Gastroesophageal sphincter (tissue), 4 donors: ENCODE data around the gene EGLN2. TPM values are rescaled to one million over a fixed set of nuclear protein-coding genes. Genes with fewer than 3 reads are reported as not detected.

Experiments used
- ATAC-seq: fragments of 150-250 bp; one replicate; pipeline ENCODE4 v1.9.1; 2016; ENCODE audit warnings: mild to moderate bottlenecking, moderate library complexity
- H3K27ac ChIP-seq, 4 donors: fragments of 200-600 bp; sonication (generic) in 3 of 4; 1 replicate in 3 of 4; 2 replicates in 1 of 4; pipeline ENCODE4 v1.5.1; 2016 to 2019
- H3K27me3 ChIP-seq: fragments of 200-600 bp; sonication (generic); one replicate; pipeline ENCODE4 v1.5.1; 2019
- H3K36me3 ChIP-seq, 2 donors: fragments of 200-600 bp; sonication (generic); one replicate each; pipeline ENCODE4 v1.5.1; 2019; ENCODE audit warnings: control low read depth in 1 of 2
- H3K4me1 ChIP-seq, 3 donors: fragments of 200-600 bp; sonication (generic); 1 replicate in 2 of 3; 2 replicates in 1 of 3; pipeline ENCODE4 v1.5.1; 2016 to 2019; ENCODE audit warnings: control low read depth in 2 of 3
- H3K4me3 ChIP-seq, 2 donors: fragments of 200-600 bp; sonication (generic); one replicate each; pipeline ENCODE4 v1.5.1; 2019; ENCODE audit warnings: mild to moderate bottlenecking in 1 of 2, moderate library complexity in 1 of 2
- H3K9me3 ChIP-seq, 3 donors: fragments of 200-600 bp; sonication (generic); one replicate each; pipeline ENCODE4 v1.5.1; 2017 to 2019; ENCODE audit warnings: control low read depth in 2 of 3
- EP300 ChIP-seq: sonication (generic); formaldehyde crosslinking; IDR thresholded peaks from one replicate; pipeline ENCODE4 v1.6.1; 2017; ENCODE audit warnings: antibody characterized with exemption, mild to moderate bottlenecking
- POLR2A ChIP-seq, 2 donors: fragments of 450-650 bp; IDR thresholded peaks; one replicate each; pipeline ENCODE4 v1.6.1; 2017; ENCODE audit warnings: antibody characterized with exemption in 2 of 2, mild to moderate bottlenecking in 2 of 2, moderate library complexity in 1 of 2
- POLR2AphosphoS5 ChIP-seq: sonication (generic); formaldehyde crosslinking; IDR thresholded peaks from one replicate; pipeline ENCODE4 v1.6.1; 2017; ENCODE audit warnings: antibody characterized with exemption
- WGBS, 2 donors: methylation state at CpG; one replicate each; pipeline ENCODE4 v1.1.5; 2018; ENCODE audit warnings: low coverage in 1 of 2; 5-methylcytosine and 5-hydroxymethylcytosine counted together
- total RNA-seq, 4 donors: library from RNA; depleted of rRNA; stranded (reverse); fragments of >200 nt; gene quantifications; one replicate each; pipeline ENCODE4 v1.1.0, GENCODE V29; 2016
- TF ChIP-seq, protein P1 (sequence below), 4 experiments: fragments of 200-600 bp in 2 of 4; fragments of 450-650 bp in 2 of 4; sonication (generic) in 1 of 4; IDR thresholded peaks; one replicate each; pipeline ENCODE4 v1.5.1; 2017 to 2019; ENCODE audit warnings: antibody characterized with exemption in 4 of 4, mild to moderate bottlenecking in 2 of 4, moderate library complexity in 2 of 4

EGLN2 gene
- total RNA-seq, 4 donors from 2014 or later = 99.1 to 115 (median 107) TPM

DNA sequence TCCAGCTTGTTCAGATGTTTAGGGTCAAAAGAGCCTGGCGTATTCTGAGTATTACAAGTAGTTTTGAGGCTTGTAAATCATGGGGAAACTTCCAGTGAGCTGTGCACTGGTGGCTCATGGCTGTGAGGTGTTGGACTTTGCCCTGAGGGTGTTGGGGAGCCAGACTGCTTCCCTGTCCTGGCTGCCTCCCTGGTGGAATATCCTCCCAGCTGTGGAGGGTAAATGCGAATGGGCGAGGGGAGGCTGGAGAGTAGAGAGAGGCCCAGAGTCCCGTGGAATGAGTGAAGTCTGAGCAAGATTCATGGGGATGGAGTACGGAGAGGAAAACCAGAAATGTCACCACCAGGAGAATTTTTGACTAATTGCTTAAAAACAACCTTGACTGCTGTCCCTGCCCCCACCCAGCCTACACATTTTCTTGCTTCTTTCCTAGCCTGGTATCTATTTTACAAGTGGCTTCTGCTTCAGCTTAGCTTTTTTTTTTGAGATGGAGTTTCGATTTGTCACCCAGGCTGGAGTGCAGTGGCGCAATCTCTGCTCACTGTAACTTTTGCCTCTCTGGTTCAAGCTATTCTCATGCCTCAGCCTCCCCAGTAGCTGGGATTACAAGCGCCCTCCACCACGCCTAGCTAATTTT is 44.3 kb upstream of the EGLN2 start:
- H3K36me3 ChIP-seq = peaks cover 0 to 46% of the 10 kb centered on the region in 2 donors
- no peak for ATAC-seq
- WGBS, 2 donors = 73 to 80% methylated on average over 4 to 7 of the region's 9 CpGs
- H3K27ac ChIP-seq = peak overlapping the region in 2 of 4 donors; percentile 8 to 49
- TF ChIP-seq, protein P1, sequence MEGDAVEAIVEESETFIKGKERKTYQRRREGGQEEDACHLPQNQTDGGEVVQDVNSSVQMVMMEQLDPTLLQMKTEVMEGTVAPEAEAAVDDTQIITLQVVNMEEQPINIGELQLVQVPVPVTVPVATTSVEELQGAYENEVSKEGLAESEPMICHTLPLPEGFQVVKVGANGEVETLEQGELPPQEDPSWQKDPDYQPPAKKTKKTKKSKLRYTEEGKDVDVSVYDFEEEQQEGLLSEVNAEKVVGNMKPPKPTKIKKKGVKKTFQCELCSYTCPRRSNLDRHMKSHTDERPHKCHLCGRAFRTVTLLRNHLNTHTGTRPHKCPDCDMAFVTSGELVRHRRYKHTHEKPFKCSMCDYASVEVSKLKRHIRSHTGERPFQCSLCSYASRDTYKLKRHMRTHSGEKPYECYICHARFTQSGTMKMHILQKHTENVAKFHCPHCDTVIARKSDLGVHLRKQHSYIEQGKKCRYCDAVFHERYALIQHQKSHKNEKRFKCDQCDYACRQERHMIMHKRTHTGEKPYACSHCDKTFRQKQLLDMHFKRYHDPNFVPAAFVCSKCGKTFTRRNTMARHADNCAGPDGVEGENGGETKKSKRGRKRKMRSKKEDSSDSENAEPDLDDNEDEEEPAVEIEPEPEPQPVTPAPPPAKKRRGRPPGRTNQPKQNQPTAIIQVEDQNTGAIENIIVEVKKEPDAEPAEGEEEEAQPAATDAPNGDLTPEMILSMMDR (IDR thresholded peaks at IDR 0.05) = no peak
- TF ChIP-seq POLR2AphosphoS5 (no peak), POLR2A (IDR thresholded peaks at IDR 0.05) (no peak), EP300 (no peak)
- H3K9me3 ChIP-seq = no peaks in the 10 kb centered on the region
- H3K4me3 ChIP-seq = no peak overlapping the region
- no peaks in the 10 kb centered on the region for H3K27me3 ChIP-seq
- peaks cover 0 to 60% (median 28%) of the 10 kb centered on the region in 3 donors for H3K4me1 ChIP-seq

DNA sequence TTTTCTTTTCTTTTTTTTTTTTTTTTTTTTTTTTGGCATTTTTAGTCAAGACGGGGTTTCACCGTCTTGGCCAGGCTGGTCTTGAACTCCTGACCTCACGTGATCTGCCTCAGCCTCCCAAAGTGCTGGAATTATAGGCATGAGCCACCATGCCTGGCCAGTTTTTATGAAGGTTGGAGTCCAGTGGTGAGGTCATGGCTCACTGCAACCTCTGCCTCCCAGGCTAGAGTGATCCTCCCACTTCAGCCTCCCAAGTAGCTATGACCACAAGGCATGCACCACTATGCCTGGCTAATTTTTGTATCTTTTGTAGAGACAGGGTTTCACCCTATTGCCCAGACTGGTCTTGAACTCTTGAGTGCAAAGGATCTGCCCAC is 43.8 kb upstream of the EGLN2 start:
- H3K27me3 ChIP-seq = no peaks in the 10 kb centered on the region
- no peaks in the 10 kb centered on the region for H3K9me3 ChIP-seq
- H3K27ac ChIP-seq = no peak overlapping the region
- H3K4me1 ChIP-seq = peaks cover 0 to 57% (median 28%) of the 10 kb centered on the region in 3 donors
- no peak for ATAC-seq
- TF ChIP-seq, protein P1 (IDR thresholded peaks at IDR 0.05) = no peak
- TF ChIP-seq EP300 (no peak), POLR2AphosphoS5 (no peak), POLR2A (IDR thresholded peaks at IDR 0.05) (no peak)
- WGBS, 2 donors = 100% methylated on average over 1 of the region's 3 CpGs; no CpG with 5 or more reads in 1 of the 2 donors
- H3K4me3 ChIP-seq = no peak overlapping the region
- H3K36me3 ChIP-seq = peaks cover 0 to 51% of the 10 kb centered on the region in 2 donors

DNA sequence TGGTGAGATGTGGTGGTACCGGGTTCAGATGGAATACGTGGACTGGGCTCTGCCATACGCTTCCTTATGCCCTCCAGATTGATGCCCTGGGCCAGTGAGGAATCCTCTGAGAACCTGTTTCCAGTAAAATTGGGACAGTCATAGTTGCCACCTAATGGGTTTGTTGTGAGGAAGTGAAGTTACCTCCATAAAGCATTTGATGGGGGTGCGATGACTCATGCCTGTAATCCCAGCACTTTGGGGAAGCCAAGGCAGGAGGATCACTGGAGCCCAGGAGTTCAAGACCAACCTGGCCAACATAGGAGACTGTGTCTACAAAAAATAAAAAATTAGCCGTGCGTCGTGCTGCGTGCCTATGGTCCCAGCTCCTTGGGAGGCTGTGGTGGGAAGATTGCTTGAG is 43.2 kb upstream of the EGLN2 start:
- Histone ChIP-seq H3K4me3 (no peak overlapping the region), H3K36me3 (peaks cover 0 to 57% of the 10 kb centered on the region in 2 donors), H3K27ac (no peak overlapping the region), H3K4me1 (peaks cover 0 to 57% (median 28%) of the 10 kb centered on the region in 3 donors), H3K27me3 (no peaks in the 10 kb centered on the region), H3K9me3 (no peaks in the 10 kb centered on the region)
- 99 to 100% methylated on average over 4 to 8 of the region's 8 CpGs for WGBS, 2 donors
- no peak for ATAC-seq
- TF ChIP-seq POLR2A (IDR thresholded peaks at IDR 0.05) (no peak), POLR2AphosphoS5 (no peak), EP300 (no peak)
- TF ChIP-seq, protein P1 (IDR thresholded peaks at IDR 0.05) = no peak

DNA sequence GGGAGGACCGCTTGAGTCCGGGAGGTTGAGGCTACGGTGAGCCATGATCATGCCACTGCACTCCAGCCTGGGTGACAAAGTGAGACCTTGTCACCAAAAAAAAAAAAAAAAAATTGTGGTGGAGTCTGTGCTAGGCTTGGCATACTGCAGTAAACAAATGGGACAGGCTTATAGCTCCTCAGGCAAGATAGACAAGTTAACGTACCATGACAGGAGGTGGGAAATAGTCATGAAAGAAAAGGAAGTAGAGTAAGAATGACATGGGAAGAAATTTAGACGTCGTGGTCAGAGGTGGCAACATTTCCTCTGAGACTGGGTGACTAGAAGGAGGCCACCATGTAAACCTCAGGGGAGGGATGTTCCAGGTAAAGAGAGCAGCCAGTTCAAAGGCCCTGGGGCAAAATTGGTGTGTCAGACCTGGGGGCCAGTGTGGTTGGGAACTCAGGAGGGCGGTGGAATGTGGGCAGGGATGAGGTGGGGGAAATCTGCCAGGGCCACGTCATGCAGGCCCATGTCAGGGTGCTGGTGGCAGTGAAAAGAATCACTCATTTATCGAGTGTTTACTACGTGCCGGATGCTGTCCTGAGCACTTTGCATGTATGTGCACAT is 42.4 kb upstream of the EGLN2 start:
- ATAC-seq = no peak
- H3K4me3 ChIP-seq = no peak overlapping the region
- peaks cover 0 to 57% (median 28%) of the 10 kb centered on the region in 3 donors for H3K4me1 ChIP-seq
- TF ChIP-seq, protein P1 (IDR thresholded peaks at IDR 0.05) = no peak
- TF ChIP-seq POLR2A (IDR thresholded peaks at IDR 0.05) = no peak
- TF ChIP-seq POLR2AphosphoS5 = no peak
- no peak for TF ChIP-seq EP300
- H3K9me3 ChIP-seq = no peaks in the 10 kb centered on the region
- H3K27me3 ChIP-seq = no peaks in the 10 kb centered on the region
- 80 to 83% methylated on average over 2 to 7 of the region's 11 CpGs for WGBS, 2 donors
- H3K36me3 ChIP-seq = peaks cover 0 to 65% of the 10 kb centered on the region in 2 donors
- H3K27ac ChIP-seq = no peak overlapping the region

DNA sequence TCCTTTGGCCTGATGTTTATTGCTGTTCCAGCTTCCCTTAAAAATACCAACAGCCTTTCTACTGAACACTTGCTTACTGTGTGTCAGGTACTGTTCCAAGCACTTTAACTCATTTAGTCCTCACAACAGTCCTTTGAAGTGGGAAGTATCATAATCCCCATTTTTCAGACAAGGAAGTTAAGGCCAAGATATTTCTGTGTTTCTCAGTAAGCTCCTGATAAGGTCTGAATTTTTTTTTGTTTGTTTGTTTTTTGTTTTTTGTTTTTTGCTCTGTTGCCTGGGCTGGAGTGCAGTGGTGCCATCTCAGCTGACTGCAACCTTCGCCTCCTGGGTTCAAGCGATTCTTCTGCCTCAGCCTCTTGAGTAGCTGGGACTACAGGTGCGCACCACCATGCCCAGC is 40.5 kb upstream of the EGLN2 start:
- Histone ChIP-seq H3K27ac (no peak overlapping the region), H3K4me1 (peaks cover 0 to 40% (median 17%) of the 10 kb centered on the region in 3 donors), H3K4me3 (no peak overlapping the region), H3K9me3 (no peaks in the 10 kb centered on the region), H3K27me3 (no peaks in the 10 kb centered on the region), H3K36me3 (peaks cover 4 to 84% of the 10 kb centered on the region in 2 donors)
- no peak for ATAC-seq
- TF ChIP-seq, protein P1 (IDR thresholded peaks at IDR 0.05) = no peak
- no peak for TF ChIP-seq EP300
- TF ChIP-seq POLR2AphosphoS5 = no peak
- TF ChIP-seq POLR2A (IDR thresholded peaks at IDR 0.05) = no peak
- WGBS, 2 donors = 80% methylated on average over 1 of the region's 3 CpGs; no CpG with 5 or more reads in 1 of the 2 donors
